Osteoblast (primary cell): ENCODE measurements around the gene CYP4V2. TPM values are rescaled to one million over a fixed set of nuclear protein-coding genes. Genes with fewer than 3 reads are reported as not detected.

Experiments
- DNase-seq: peaks from one replicate; pipeline ENCODE4 v3.0.0; 2011; ENCODE audit warnings: low spot score, mixed read lengths; ENCODE audit not compliant: insufficient read length; ENCODE audit errors: missing footprints
- H2AFZ ChIP-seq: 2 replicates; pipeline ENCODE4 v1.6.0; 2011; ENCODE audit warnings: mild to moderate bottlenecking, low read length
- H3K27ac ChIP-seq: 2 replicates; pipeline ENCODE4 v1.5.1; 2011; ENCODE audit warnings: mild to moderate bottlenecking, low read depth, low read length, moderate library complexity
- H3K27me3 ChIP-seq: 2 replicates; pipeline ENCODE4 v1.6.0; 2012; ENCODE audit warnings: mild to moderate bottlenecking, control low read depth, inconsistent platforms, low read length, moderate library complexity; ENCODE audit not compliant: insufficient read depth
- H3K36me3 ChIP-seq: 2 replicates; pipeline ENCODE4 v1.5.1; 2011; ENCODE audit warnings: mild to moderate bottlenecking, low read length, control low read depth, moderate library complexity; ENCODE audit not compliant: insufficient read depth
- H3K4me1 ChIP-seq: 2 replicates; pipeline ENCODE4 v1.5.1; 2011; ENCODE audit warnings: mild to moderate bottlenecking, low read length, control low read depth, moderate library complexity; ENCODE audit not compliant: insufficient read depth
- H3K4me2 ChIP-seq: 2 replicates; pipeline ENCODE4 v1.6.0; 2011; ENCODE audit warnings: mild to moderate bottlenecking, low read length; ENCODE audit not compliant: insufficient read depth
- H3K4me3 ChIP-seq: fragments of 200-600 bp; sonication (generic); 3 replicates; pipeline ENCODE4 v1.5.1; 2012; ENCODE audit warnings: mild to moderate bottlenecking, low read length, inconsistent platforms; ENCODE audit not compliant: insufficient read depth
- H3K79me2 ChIP-seq: 2 replicates; pipeline ENCODE4 v1.6.0; 2012; ENCODE audit warnings: mild to moderate bottlenecking, low read length, control low read depth, inconsistent platforms; ENCODE audit not compliant: insufficient read depth
- H3K9me3 ChIP-seq: 2 replicates; pipeline ENCODE4 v1.5.1; 2011; ENCODE audit warnings: low read depth, low read length, control low read depth
- H4K20me1 ChIP-seq: 2 replicates; pipeline ENCODE4 v1.6.0; 2012; ENCODE audit warnings: mild to moderate bottlenecking, low read length, control low read depth; ENCODE audit not compliant: insufficient read depth
- total RNA-seq: library from RNA; depleted of rRNA; stranded (reverse); fragments of >200 nt; gene quantifications from 2 replicates; pipeline ENCODE4 v1.2.3, GENCODE V29; 2012
- TF ChIP-seq, protein P1 (sequence below): IDR thresholded peaks from 2 replicates; pipeline ENCODE4 v1.5.1; 2011; ENCODE audit warnings: mild to moderate bottlenecking, low read depth, low read length, moderate library complexity; ENCODE audit errors: extremely low read depth

The CYP4V2 gene
- total RNA-seq, 1 donor, result 29.0 TPM

DNA sequence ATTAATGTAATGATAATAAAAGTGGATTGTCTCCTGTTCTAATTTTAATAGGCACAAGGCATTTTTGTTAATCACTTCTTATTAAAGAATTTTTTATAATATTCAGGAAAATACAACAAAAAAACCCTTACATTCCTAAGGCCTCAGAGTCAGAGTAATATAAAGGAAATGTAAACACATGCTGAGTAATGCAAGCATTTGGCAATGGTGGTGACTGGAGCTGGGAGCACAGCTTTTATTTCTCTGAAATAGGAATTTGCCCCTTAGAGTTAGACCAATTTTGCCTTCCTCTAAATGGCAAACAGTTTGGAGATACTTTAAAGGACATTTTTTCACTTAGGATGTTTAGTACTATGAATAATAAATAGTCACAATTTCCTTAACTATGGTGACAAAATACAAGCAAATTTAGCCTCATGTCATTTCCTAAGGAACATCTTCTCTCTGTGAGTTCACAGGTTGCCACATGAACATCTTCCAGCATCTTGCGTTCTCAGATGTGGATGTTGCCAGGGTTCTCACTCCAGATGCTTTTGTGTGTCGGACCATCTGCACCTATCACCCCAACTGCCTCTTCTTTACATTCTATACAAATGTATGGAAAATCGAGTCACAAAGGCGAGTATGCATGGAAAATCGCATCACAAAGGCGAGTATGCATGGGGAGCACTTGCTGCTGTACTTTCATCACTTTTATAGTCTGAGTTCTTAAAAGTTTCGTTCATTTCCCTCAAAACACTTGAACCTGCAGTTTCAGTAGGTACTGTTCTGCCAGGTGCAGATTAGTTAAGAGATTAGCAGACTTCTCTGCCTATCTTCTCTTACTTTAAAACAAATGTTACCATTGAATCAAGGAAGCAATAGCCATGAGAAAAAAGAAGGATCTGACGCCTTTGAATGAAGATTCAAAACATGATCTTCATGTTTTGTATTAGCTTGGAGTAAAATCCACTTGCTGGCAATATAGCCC is 58.7 kb downstream of the CYP4V2 start:
- Histone ChIP-seq H3K4me1 (no peaks in the 10 kb centered on the region), H3K27me3 (no peaks in the 10 kb centered on the region), H3K36me3 (no peaks in the 10 kb centered on the region), H4K20me1 (no peaks in the 10 kb centered on the region), H3K9me3 (no peaks in the 10 kb centered on the region), H3K4me2 (no peak overlapping the region), H3K27ac (no peak overlapping the region), H3K4me3 (no peak overlapping the region), H3K79me2 (no peaks in the 10 kb centered on the region), H2AFZ (no peak overlapping the region)
- TF ChIP-seq, protein P1, sequence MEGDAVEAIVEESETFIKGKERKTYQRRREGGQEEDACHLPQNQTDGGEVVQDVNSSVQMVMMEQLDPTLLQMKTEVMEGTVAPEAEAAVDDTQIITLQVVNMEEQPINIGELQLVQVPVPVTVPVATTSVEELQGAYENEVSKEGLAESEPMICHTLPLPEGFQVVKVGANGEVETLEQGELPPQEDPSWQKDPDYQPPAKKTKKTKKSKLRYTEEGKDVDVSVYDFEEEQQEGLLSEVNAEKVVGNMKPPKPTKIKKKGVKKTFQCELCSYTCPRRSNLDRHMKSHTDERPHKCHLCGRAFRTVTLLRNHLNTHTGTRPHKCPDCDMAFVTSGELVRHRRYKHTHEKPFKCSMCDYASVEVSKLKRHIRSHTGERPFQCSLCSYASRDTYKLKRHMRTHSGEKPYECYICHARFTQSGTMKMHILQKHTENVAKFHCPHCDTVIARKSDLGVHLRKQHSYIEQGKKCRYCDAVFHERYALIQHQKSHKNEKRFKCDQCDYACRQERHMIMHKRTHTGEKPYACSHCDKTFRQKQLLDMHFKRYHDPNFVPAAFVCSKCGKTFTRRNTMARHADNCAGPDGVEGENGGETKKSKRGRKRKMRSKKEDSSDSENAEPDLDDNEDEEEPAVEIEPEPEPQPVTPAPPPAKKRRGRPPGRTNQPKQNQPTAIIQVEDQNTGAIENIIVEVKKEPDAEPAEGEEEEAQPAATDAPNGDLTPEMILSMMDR, result no peak
- no peak for DNase-seq

DNA sequence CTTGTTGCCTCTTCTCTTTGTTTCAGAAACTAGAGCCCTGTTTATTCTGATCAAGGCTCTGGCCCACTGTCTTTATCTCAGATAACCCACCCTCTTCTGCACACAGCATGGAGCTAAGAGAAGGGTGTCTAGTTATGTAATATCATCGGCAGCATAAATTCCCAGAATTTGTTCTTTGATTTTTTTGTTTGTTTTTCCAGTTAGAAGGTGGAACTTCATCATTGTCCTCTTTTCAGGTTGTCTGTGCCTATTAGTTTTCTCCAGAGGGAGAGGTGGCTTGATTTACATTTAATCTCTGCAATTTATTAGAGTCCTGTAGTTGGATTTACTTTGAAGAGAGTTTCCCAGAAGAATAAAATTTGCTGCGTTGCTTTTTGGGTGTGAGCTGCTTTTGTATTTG is 59.4 kb downstream of the CYP4V2 start:
- Histone ChIP-seq H3K27me3 (no peaks in the 10 kb centered on the region), H2AFZ (no peak overlapping the region), H3K4me1 (no peaks in the 10 kb centered on the region), H3K9me3 (no peaks in the 10 kb centered on the region), H4K20me1 (no peaks in the 10 kb centered on the region), H3K36me3 (no peaks in the 10 kb centered on the region), H3K27ac (no peak overlapping the region), H3K4me2 (no peak overlapping the region), H3K79me2 (no peaks in the 10 kb centered on the region), H3K4me3 (no peak overlapping the region)
- TF ChIP-seq, protein P1, result no peak
- no peak for DNase-seq

- Histone ChIP-seq H3K4me3 (no peak overlapping the region), H3K4me2 (no peak overlapping the region), H3K27me3 (no peaks in the 10 kb centered on the region), H3K9me3 (no peaks in the 10 kb centered on the region), H4K20me1 (no peaks in the 10 kb centered on the region), H3K79me2 (no peaks in the 10 kb centered on the region), H2AFZ (no peak overlapping the region), H3K27ac (no peak overlapping the region), H3K36me3 (no peaks in the 10 kb centered on the region), H3K4me1 (no peaks in the 10 kb centered on the region)
- DNase-seq, result no peak
- TF ChIP-seq, protein P1, result no peak
Observed at GRCh38 chr4:186255122-186255521, 63.8 kb downstream of the CYP4V2 start.

GRCh38 chr4:186258216-186258811 is 66.9 kb downstream of the CYP4V2 start:
- Histone ChIP-seq H2AFZ (no peak overlapping the region), H3K79me2 (no peaks in the 10 kb centered on the region), H3K36me3 (no peaks in the 10 kb centered on the region), H3K27me3 (no peaks in the 10 kb centered on the region), H3K4me3 (no peak overlapping the region), H3K9me3 (no peaks in the 10 kb centered on the region), H3K4me2 (no peak overlapping the region), H4K20me1 (no peaks in the 10 kb centered on the region), H3K27ac (no peak overlapping the region), H3K4me1 (no peaks in the 10 kb centered on the region)
- DNase-seq, result no peak
- TF ChIP-seq, protein P1, result no peak
